GM12873 (cell line): ENCODE results near the gene CHST9.

ENCODE experiments used
- CTCF ChIP-seq: IDR thresholded peaks from 2 replicates; pipeline ENCODE4 v1.5.1; 2012; ENCODE audit warnings: low read depth, mild to moderate bottlenecking, moderate library complexity, low read length, control low read depth; ENCODE audit not compliant: insufficient read depth; ENCODE audit errors: missing control alignments

CHST9 gene

GRCh38 chr18:27005589-27005988 lies 179.5 kb downstream of the CHST9 start:
- peak; percentile 71 for TF ChIP-seq CTCF

GRCh38 chr18:27004056-27004829 lies 180.9 kb downstream of the CHST9 start:
- TF ChIP-seq CTCF: peak; percentile 38

- no peak for TF ChIP-seq CTCF
Observed at GRCh38 chr18:26999797-27000196, 185.3 kb downstream of the CHST9 start.

GRCh38 chr18:26993568-26993967 lies 191.5 kb downstream of the CHST9 start:
- no peak for TF ChIP-seq CTCF

GRCh38 chr18:26992926-26993325 lies 192.2 kb downstream of the CHST9 start:
- TF ChIP-seq CTCF: no peak

GRCh38 chr18:26989842-26990241 lies 195.3 kb downstream of the CHST9 start:
- TF ChIP-seq CTCF: no peak

- no peak for TF ChIP-seq CTCF
Observed at GRCh38 chr18:26981360-26982082, 203.6 kb downstream of the CHST9 start.
